ENCODE results near the gene SETBP1. TPM values are rescaled to one million over a fixed set of nuclear protein-coding genes. Genes with fewer than 3 reads are reported as not detected.

Gene SETBP1
- total RNA-seq, 1 donor from 2014 or later, result 25.8 TPM

GRCh38 chr18:44698518-44698917, 17.8 kb downstream of the SETBP1 start:
- H3K4me1 ChIP-seq, result peaks cover 24% of the 10 kb centered on the region
- TF ChIP-seq, protein P1, sequence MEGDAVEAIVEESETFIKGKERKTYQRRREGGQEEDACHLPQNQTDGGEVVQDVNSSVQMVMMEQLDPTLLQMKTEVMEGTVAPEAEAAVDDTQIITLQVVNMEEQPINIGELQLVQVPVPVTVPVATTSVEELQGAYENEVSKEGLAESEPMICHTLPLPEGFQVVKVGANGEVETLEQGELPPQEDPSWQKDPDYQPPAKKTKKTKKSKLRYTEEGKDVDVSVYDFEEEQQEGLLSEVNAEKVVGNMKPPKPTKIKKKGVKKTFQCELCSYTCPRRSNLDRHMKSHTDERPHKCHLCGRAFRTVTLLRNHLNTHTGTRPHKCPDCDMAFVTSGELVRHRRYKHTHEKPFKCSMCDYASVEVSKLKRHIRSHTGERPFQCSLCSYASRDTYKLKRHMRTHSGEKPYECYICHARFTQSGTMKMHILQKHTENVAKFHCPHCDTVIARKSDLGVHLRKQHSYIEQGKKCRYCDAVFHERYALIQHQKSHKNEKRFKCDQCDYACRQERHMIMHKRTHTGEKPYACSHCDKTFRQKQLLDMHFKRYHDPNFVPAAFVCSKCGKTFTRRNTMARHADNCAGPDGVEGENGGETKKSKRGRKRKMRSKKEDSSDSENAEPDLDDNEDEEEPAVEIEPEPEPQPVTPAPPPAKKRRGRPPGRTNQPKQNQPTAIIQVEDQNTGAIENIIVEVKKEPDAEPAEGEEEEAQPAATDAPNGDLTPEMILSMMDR (IDR thresholded peaks at IDR 0.05), result no peak
- no peaks in the 10 kb centered on the region for H3K36me3 ChIP-seq
- no peak for DNase-seq
- no peak overlapping the region for H3K4me3 ChIP-seq
- intact Hi-C loops (cut with DNase I), result no loop called here
- no peaks in the 10 kb centered on the region for H3K9me3 ChIP-seq
- H3K27me3 ChIP-seq (ENCODE audit: low read depth), result no peaks in the 10 kb centered on the region
- no peak overlapping the region for H3K27ac ChIP-seq
- ATAC-seq, result no peak

DNA sequence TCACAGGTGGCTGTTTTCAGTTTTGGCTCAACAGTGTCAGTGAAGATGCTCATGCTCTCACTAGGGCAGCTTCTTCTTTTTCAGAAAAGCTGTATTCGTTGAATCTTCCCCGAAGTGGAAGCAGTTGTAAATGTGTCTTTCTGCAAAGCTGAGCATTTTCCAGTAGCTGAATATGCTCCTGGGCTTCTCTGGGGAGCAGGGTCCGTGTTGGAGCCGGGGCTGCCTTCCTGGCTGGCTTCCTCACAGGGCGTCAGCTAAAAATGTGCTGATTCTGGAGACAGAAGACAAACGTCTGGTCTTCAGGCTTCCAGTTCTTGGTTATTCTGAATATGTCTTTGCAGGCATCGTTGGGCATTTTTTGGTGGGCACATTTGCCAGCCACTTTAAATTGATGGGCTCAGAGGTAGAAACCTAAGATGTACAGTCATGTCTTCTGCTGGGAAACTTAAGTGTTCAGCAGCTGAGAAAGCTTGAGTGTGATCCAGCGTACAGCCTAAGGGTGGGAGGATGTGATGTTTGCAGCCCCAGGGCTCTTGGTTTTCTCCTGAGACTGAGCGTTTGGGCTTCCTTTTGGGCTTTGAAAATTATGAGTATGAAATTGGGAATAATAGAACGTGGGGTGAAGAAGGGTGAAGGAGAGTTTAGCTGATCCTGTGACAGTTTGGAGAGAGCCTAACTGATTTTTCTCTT, 19.0 kb downstream of the SETBP1 start:
- Histone ChIP-seq H3K9me3 (no peaks in the 10 kb centered on the region), H3K27ac (peak overlapping the region; percentile 3), H3K27me3 (ENCODE audit: low read depth) (no peaks in the 10 kb centered on the region), H3K36me3 (no peaks in the 10 kb centered on the region), H3K4me3 (no peak overlapping the region), H3K4me1 (peaks cover 24% of the 10 kb centered on the region)
- TF ChIP-seq, protein P1 (IDR thresholded peaks at IDR 0.05), result no peak
- DNase-seq (no peak), ATAC-seq (no peak)
- intact Hi-C loops (cut with DNase I), result no loop called here

- no peaks in the 10 kb centered on the region for H3K27me3 ChIP-seq (ENCODE audit: low read depth)
- no peak overlapping the region for H3K27ac ChIP-seq
- H3K4me1 ChIP-seq, result peaks cover 19% of the 10 kb centered on the region
- TF ChIP-seq, protein P1 (IDR thresholded peaks at IDR 0.05), result no peak
- DNase-seq (no peak), ATAC-seq (peak in 1 of 2 donors; percentile 54)
- H3K4me3 ChIP-seq, result no peak overlapping the region
- no peaks in the 10 kb centered on the region for H3K36me3 ChIP-seq
- intact Hi-C loops (cut with DNase I), result no loop called here
- H3K9me3 ChIP-seq, result no peaks in the 10 kb centered on the region
Observed at GRCh38 chr18:44700652-44701051, 20.0 kb downstream of the SETBP1 start.

DNA sequence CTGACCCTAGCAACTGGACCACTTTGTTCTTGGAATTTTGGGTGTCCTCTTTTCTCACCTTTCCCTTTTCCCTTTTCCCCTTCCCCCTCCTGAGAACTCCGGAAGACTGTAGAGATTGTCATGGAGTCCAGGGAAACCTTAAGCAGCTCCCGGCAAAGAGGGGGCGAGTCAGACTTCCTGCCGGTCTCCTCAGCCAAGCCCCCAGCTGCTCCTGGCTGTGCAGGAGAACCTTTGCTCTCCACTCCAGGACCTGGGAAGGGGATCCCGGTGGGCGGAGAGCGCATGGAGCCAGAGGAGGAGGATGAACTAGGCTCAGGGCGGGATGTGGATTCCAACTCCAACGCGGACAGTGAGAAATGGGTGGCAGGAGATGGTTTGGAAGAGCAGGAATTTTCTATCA, 20.5 kb downstream of the SETBP1 start:
- H3K4me3 ChIP-seq, result no peak overlapping the region
- H3K36me3 ChIP-seq, result no peaks in the 10 kb centered on the region
- no peaks in the 10 kb centered on the region for H3K9me3 ChIP-seq
- TF ChIP-seq, protein P1 (IDR thresholded peaks at IDR 0.05), result no peak
- intact Hi-C loops (cut with DNase I), result no loop called here
- H3K27me3 ChIP-seq (ENCODE audit: low read depth), result no peaks in the 10 kb centered on the region
- DNase-seq (no peak), ATAC-seq (no peak)
- peaks cover 13% of the 10 kb centered on the region for H3K4me1 ChIP-seq
- H3K27ac ChIP-seq, result no peak overlapping the region

DNA sequence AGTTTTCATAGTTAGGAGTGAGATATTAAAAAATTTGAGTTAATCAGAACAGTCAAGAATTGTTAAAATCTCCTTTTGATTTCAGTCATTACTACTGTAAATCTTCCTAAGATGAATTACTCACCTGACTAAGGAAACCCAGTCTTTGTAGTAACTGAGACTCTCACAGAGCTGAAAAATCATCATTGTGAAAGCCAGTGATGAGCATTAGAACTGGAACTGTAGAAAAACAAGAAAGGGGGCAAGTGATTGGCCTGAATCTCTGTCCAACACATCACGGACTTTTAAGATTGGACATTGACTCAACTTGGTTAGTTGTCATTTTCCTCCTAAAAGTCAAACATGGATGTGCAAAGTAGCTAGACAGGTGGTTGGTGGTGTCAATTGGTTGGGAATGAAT, 21.9 kb downstream of the SETBP1 start:
- H3K9me3 ChIP-seq, result no peaks in the 10 kb centered on the region
- no peaks in the 10 kb centered on the region for H3K36me3 ChIP-seq
- ATAC-seq, result no peak
- no peaks in the 10 kb centered on the region for H3K27me3 ChIP-seq (ENCODE audit: low read depth)
- TF ChIP-seq, protein P1 (IDR thresholded peaks at IDR 0.05), result no peak
- peaks cover 10% of the 10 kb centered on the region for H3K4me1 ChIP-seq
- intact Hi-C loops (cut with DNase I), result no loop called here
- no peak for DNase-seq
- H3K4me3 ChIP-seq, result no peak overlapping the region
- H3K27ac ChIP-seq, result no peak overlapping the region

Data from lower lobe of right lung (tissue), 2 donors.